Prostate gland (tissue), 2 donors: Measurements from ENCODE around the gene SMYD2. TPM values are rescaled to one million over a fixed set of nuclear protein-coding genes. Genes with fewer than 3 reads are reported as not detected.

Experiments
- DNase-seq: peaks from one replicate; pipeline ENCODE4 v3.0.0-alpha.2; 2019; ENCODE audit warnings: low spot score
- H3K27ac ChIP-seq, 2 donors: fragments of 200-600 bp; sonication (generic); 2 replicates each; pipeline ENCODE4 v1.5.1; 2017 to 2019
- H3K27me3 ChIP-seq: fragments of 200-600 bp; sonication (generic); replicated peaks from 2 replicates; pipeline ENCODE4 v1.5.1; 2019; ENCODE audit not compliant: insufficient read depth
- H3K36me3 ChIP-seq, 2 donors: fragments of 200-600 bp; sonication (generic); 1 replicate in 1 of 2; 2 replicates in 1 of 2; pipeline versions ENCODE4 v1.5.1 to v1.8.1; 2017 to 2019
- H3K4me1 ChIP-seq: fragments of 200-600 bp; sonication (generic); replicated peaks from 2 replicates; pipeline ENCODE4 v1.5.1; 2019
- H3K4me3 ChIP-seq, 2 donors: fragments of 200-600 bp; sonication (generic); 2 replicates each; pipeline ENCODE4 v1.5.1; 2017 to 2019
- H3K9me3 ChIP-seq: fragments of 200-600 bp; sonication (generic); 2 replicates; pipeline ENCODE4 v1.5.1; 2017
- POLR2A ChIP-seq: fragments of 450-650 bp; IDR thresholded peaks from one replicate; pipeline ENCODE4 v1.6.1; 2016; ENCODE audit warnings: antibody characterized with exemption, mild to moderate bottlenecking
- POLR2AphosphoS5 ChIP-seq: sonication (generic); formaldehyde crosslinking; IDR thresholded peaks from one replicate; pipeline ENCODE4 v1.6.1; 2017; ENCODE audit warnings: antibody characterized with exemption
- WGBS: methylation state at CpG from one replicate; pipeline ENCODE4 v1.1.5; 2018; 5-methylcytosine and 5-hydroxymethylcytosine counted together
- intact Hi-C: fragments of 100-400 bp; cut with DNase I; formaldehyde crosslinking; loops from one replicate; pipeline ENCODE4 v1.14.2; 2022
- total RNA-seq, 2 donors: library from RNA; depleted of rRNA; stranded (reverse); fragments of >200 nt; gene quantifications; one replicate each; pipeline ENCODE4 v1.1.0, GENCODE V29; 2016
- TF ChIP-seq, protein P1 (sequence below), 4 experiments: fragments of 200-600 bp in 2 of 4; fragments of 450-650 bp in 2 of 4; sonication (generic) in 2 of 4; IDR thresholded peaks; 1 replicate in 3 of 4; 2 replicates in 1 of 4; pipeline ENCODE4 v1.5.1; 2016 to 2019; ENCODE audit warnings: antibody characterized with exemption in 4 of 4, mild to moderate bottlenecking in 2 of 4, moderate library complexity in 2 of 4

SMYD2 gene
- total RNA-seq, 2 donors from 2014 or later: 18.6 to 50.4 TPM

DNA sequence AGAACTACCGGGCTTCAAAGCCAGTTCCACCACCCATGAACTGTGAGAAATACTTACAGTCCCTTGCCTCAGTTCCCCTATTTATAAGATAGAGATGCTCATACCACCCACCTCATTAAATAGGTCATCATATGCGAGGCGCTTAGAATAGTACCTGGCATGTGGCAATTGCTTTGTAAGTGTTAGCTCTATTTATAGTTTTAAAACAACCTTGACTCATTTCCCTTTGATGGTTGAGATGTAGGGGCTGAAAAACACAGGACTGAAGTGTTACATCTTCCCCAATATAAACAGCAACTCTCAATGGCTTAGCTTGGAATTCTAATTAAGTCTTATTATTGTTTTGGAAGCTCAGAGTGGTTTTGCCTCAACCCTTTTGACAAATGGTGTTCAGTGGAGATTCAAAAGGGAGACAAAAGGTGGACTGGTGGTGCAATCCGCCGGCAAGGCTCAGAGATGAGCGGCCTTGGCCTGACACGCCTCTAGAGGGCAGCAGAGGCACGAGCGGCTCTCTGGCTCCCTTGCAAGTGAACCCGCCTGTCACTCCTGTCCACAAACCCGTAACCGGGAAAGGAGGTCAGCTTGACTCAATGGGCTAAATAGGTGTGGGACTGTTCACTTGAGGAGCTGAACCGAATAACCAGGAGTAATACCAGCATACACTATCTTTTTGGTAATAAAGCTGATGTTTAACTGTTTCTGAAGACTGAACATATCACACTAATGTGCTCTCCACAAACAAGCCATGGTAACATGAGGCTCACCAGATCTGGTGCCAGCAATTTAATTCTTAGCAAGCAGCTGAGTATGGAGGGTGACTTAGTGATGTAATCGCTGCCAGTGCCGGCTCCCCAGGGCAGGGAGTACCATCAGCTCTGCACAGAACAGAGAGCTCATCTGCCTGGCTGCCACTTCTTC, 19.5 kb upstream of the SMYD2 start:
- H3K4me1 ChIP-seq: no peaks in the 10 kb centered on the region
- DNase-seq: peak; percentile 80
- H3K4me3 ChIP-seq: no peak overlapping the region
- H3K9me3 ChIP-seq: no peaks in the 10 kb centered on the region
- no peaks in the 10 kb centered on the region for H3K36me3 ChIP-seq
- TF ChIP-seq POLR2AphosphoS5 (peak; percentile 32), POLR2A (no peak)
- TF ChIP-seq, protein P1, sequence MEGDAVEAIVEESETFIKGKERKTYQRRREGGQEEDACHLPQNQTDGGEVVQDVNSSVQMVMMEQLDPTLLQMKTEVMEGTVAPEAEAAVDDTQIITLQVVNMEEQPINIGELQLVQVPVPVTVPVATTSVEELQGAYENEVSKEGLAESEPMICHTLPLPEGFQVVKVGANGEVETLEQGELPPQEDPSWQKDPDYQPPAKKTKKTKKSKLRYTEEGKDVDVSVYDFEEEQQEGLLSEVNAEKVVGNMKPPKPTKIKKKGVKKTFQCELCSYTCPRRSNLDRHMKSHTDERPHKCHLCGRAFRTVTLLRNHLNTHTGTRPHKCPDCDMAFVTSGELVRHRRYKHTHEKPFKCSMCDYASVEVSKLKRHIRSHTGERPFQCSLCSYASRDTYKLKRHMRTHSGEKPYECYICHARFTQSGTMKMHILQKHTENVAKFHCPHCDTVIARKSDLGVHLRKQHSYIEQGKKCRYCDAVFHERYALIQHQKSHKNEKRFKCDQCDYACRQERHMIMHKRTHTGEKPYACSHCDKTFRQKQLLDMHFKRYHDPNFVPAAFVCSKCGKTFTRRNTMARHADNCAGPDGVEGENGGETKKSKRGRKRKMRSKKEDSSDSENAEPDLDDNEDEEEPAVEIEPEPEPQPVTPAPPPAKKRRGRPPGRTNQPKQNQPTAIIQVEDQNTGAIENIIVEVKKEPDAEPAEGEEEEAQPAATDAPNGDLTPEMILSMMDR (IDR thresholded peaks at IDR 0.05): peak; percentile 65 to 89 (median 88)
- intact Hi-C loops: loop anchor here (2.0 kb wide), 1 partner anchor 67 kb away; no protein-coding TSS in a partner anchor
- H3K27ac ChIP-seq: no peak overlapping the region
- no peaks in the 10 kb centered on the region for H3K27me3 ChIP-seq
- 11% methylated on average over 15 of the region's 15 CpGs for WGBS

GRCh38 chr1:214264196-214264595, 16.8 kb upstream of the SMYD2 start:
- intact Hi-C loops: no loop called here
- TF ChIP-seq POLR2AphosphoS5 (no peak), POLR2A (no peak)
- TF ChIP-seq, protein P1 (IDR thresholded peaks at IDR 0.05): no peak
- DNase-seq: no peak
- no peaks in the 10 kb centered on the region for H3K27me3 ChIP-seq
- 84% methylated on average over 4 of the region's 4 CpGs for WGBS
- no peaks in the 10 kb centered on the region for H3K4me1 ChIP-seq
- no peaks in the 10 kb centered on the region for H3K9me3 ChIP-seq
- no peaks in the 10 kb centered on the region for H3K36me3 ChIP-seq
- no peak overlapping the region for H3K4me3 ChIP-seq
- H3K27ac ChIP-seq: no peak overlapping the region

DNA sequence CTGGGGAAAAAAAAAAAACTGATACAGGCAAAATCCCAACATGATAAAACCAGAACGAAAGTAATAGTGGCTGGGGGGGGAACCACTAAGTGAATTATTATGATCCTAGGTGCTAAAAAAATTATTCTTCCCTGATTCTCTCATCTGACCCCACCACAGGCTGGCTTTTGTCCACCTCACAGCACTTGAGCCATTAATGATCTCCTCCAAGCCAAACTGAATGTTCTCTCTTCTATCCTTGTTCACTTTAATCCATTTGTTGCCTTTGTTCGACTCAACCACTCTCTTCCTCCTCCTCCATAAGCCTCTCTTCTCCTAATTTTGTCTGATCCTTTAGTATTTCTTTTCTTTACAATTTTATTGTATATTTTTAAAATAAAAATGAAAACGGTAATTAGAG, 16.0 kb upstream of the SMYD2 start:
- TF ChIP-seq POLR2AphosphoS5 (no peak), POLR2A (no peak)
- TF ChIP-seq, protein P1 (IDR thresholded peaks at IDR 0.05): no peak
- 72% methylated on average over 3 of the region's 3 CpGs for WGBS
- no peak overlapping the region for H3K27ac ChIP-seq
- H3K9me3 ChIP-seq: no peaks in the 10 kb centered on the region
- no peak for DNase-seq
- H3K27me3 ChIP-seq: no peaks in the 10 kb centered on the region
- no peak overlapping the region for H3K4me3 ChIP-seq
- H3K36me3 ChIP-seq: no peaks in the 10 kb centered on the region
- no peaks in the 10 kb centered on the region for H3K4me1 ChIP-seq
- intact Hi-C loops: no loop called here

DNA sequence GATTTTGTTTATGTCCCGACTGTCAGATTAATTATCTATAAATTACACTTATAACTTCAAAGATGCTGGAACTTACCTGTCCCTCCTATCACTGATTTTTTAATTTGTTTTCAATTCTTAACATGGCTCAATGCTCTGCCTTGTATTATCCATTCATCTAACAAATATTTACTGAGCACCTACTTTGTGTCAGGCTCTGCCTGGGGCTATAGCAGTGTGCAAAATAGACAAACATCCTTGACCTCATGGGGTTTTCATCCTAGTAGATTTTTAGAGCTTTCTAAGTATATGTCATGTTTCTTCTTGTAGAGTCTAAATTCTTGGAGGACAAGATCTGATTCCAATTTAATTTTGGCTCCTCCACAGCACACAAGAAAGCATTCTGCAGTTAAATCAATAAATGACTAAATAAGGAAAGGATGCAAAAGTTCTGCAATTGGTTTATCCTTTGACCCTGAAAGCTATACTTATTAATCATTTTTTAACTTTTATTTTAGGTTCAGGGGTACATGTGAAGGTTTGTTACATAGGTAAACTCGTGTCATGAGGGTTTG, 10.8 kb upstream of the SMYD2 start:
- intact Hi-C loops: loop anchor here (10.0 kb wide), 1 partner anchor 315 kb away; no protein-coding TSS in a partner anchor
- DNase-seq: no peak
- WGBS: 76% methylated on average over 2 of the region's 2 CpGs

More for the DNA sequence above, 10.8 kb upstream of the SMYD2 start:
- Histone ChIP-seq H3K4me1 (no peaks in the 10 kb centered on the region), H3K9me3 (no peaks in the 10 kb centered on the region), H3K27ac (no peak overlapping the region), H3K4me3 (no peak overlapping the region), H3K36me3 (no peaks in the 10 kb centered on the region), H3K27me3 (no peaks in the 10 kb centered on the region)
- TF ChIP-seq, protein P1 (IDR thresholded peaks at IDR 0.05): no peak
- TF ChIP-seq POLR2AphosphoS5 (no peak), POLR2A (no peak)
